PFSK-1 (cell line): ENCODE measurements around the gene PTPRO.

Source experiments
- FOXP2 ChIP-seq: optimal IDR thresholded peaks from 2 replicates; pipeline ENCODE3; 2011; ENCODE audit warnings: borderline replicate concordance, control low read depth, inconsistent platforms; ENCODE audit not compliant: insufficient read depth; ENCODE audit errors: extremely low read length, extremely low read depth
- POLR2AphosphoS5 ChIP-seq: IDR thresholded peaks from 2 replicates; pipeline ENCODE4 v1.6.1; 2012; ENCODE audit warnings: low read depth, mild to moderate bottlenecking, control low read depth, low read length, moderate library complexity
- REST ChIP-seq, 2 experiments: IDR thresholded peaks; 2 replicates each; pipeline versions ENCODE4 v1.6.1 to v1.8.0; 2011 to 2012; ENCODE audit warnings: low read depth in 2 of 2, low read length in 2 of 2, control low read depth in 1 of 2, inconsistent platforms in 1 of 2, mild to moderate bottlenecking in 1 of 2, moderate library complexity in 1 of 2; ENCODE audit not compliant: insufficient read depth in 1 of 2
- SIN3A ChIP-seq: IDR thresholded peaks from 2 replicates; pipeline ENCODE4 v1.6.1; 2012; ENCODE audit warnings: mild to moderate bottlenecking, low read length, moderate library complexity, borderline replicate concordance; ENCODE audit not compliant: insufficient read depth
- TAF1 ChIP-seq: IDR thresholded peaks from 2 replicates; pipeline ENCODE4 v1.6.1; 2012; ENCODE audit warnings: low read length, control low read depth, borderline replicate concordance; ENCODE audit not compliant: insufficient read depth

DNA sequence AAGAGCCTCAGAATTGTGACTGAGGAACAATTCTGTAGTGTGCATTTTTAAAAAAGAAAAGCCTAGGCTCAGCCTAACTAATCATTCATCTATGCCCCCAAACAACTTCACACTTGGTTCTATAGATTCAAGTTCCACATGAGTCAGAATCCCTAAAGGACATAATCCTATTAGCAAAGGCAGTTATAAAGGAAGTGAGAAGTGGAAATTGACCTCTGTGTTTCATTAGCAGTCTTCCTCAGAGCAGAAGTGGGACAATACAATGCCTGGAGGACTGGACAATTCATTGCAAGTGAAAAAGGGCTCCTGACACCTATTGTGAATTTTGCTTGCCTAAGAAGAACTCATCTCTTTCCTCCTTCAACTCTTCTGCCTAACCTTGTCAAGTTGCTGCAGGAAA is 222.3 kb downstream of the PTPRO start:
- no peak; a peak in 1 of 4 replicates for TF ChIP-seq REST (IDR thresholded peaks at IDR 0.05; ENCODE audit: insufficient read depth in 1 of 2, low read depth in 2 of 2, low read length in 2 of 2)
- no peak for TF ChIP-seq TAF1
- TF ChIP-seq POLR2AphosphoS5: no peak
- TF ChIP-seq SIN3A: no peak
- TF ChIP-seq FOXP2: no peak
